ENCODE measurements around the gene MPV17L2. TPM values are rescaled to one million over a fixed set of nuclear protein-coding genes. Genes with fewer than 3 reads are reported as not detected.

The MPV17L2 gene
- total and polyA plus RNA-seq, 10 of the 15 experiments (the other 5 are each of a cell fraction or from before 2014, with no cell fraction given) = 5.1 to 57.2 (median 22.9) TPM

DNA sequence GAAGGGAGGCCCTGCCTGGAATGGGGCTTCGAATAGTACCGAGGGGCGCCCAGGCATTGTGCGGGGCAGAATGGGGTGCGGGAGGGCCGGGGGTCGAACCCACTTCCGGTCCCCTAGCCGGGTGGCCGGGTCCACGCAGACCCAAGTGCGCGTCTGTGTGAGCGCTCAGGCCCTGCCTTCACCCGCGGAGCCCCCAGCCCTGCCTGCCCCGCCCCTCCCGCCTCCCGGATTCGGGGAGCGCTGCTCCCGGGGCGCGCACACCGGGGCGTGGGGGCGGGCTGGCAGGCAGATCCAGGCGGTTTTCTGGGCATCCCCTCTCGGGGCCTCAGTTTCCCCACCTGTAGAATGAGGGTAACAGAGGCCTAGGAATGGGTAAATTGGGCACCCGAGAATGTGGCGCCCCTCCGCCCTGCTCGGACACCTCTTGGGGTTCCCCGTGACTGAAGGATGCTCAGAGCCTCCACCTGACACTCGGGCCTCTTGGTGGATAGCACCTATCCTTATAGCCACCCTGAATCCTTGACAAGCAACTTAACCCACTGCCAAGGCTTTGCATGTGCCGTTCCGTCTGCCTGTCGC, 39.4 kb upstream of the MPV17L2 start:
- RAD21 ChIA-PET (ENCODE audit: unreplicated experiment) = no interaction called here
- POLR2A ChIA-PET = no interaction called here
- TF ChIP-seq DPF2 (IDR thresholded peaks at IDR 0.05) = 0 out of 2 replicates have a peak, but pooled peaks have one; percentile 13
- TF ChIP-seq CEBPB (IDR thresholded peaks at IDR 0.05; ENCODE audit: borderline replicate concordance in 1 of 2, low read depth in 2 of 2, low read length in 2 of 2) = no peak
- peak; percentile 68; the same call in 1 of the 2 replicates for TF ChIP-seq ZSCAN29 (IDR thresholded peaks at IDR 0.05)
- no peak for TF ChIP-seq RAD51 (IDR thresholded peaks at IDR 0.05)
- TF ChIP-seq, protein P1, sequence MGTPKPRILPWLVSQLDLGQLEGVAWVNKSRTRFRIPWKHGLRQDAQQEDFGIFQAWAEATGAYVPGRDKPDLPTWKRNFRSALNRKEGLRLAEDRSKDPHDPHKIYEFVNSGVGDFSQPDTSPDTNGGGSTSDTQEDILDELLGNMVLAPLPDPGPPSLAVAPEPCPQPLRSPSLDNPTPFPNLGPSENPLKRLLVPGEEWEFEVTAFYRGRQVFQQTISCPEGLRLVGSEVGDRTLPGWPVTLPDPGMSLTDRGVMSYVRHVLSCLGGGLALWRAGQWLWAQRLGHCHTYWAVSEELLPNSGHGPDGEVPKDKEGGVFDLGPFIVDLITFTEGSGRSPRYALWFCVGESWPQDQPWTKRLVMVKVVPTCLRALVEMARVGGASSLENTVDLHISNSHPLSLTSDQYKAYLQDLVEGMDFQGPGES (IDR thresholded peaks at IDR 0.05) = no peak
- TF ChIP-seq, protein P2, sequence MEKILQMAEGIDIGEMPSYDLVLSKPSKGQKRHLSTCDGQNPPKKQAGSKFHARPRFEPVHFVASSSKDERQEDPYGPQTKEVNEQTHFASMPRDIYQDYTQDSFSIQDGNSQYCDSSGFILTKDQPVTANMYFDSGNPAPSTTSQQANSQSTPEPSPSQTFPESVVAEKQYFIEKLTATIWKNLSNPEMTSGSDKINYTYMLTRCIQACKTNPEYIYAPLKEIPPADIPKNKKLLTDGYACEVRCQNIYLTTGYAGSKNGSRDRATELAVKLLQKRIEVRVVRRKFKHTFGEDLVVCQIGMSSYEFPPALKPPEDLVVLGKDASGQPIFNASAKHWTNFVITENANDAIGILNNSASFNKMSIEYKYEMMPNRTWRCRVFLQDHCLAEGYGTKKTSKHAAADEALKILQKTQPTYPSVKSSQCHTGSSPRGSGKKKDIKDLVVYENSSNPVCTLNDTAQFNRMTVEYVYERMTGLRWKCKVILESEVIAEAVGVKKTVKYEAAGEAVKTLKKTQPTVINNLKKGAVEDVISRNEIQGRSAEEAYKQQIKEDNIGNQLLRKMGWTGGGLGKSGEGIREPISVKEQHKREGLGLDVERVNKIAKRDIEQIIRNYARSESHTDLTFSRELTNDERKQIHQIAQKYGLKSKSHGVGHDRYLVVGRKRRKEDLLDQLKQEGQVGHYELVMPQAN (conservative IDR thresholded peaks at IDR 0.05) = 0 out of 2 replicates have a peak, but pooled peaks have one; percentile 9
- 0 out of 2 replicates have a peak, but pooled peaks have one; percentile 25 for TF ChIP-seq NR2F1 (conservative IDR thresholded peaks at IDR 0.05)
- no peak for TF ChIP-seq KDM1A (IDR thresholded peaks at IDR 0.05; ENCODE audit: borderline replicate concordance)
- 0 out of 2 replicates have a peak, but pooled peaks have one; percentile 9 for TF ChIP-seq RB1 (IDR thresholded peaks at IDR 0.05; ENCODE audit: borderline replicate concordance)
- TF ChIP-seq BRCA1 (IDR thresholded peaks at IDR 0.05; ENCODE audit: low read depth, low read length) = no peak
- peak in 1 of 2 experiments; percentile 10; a peak in 1 of 3 replicates for TF ChIP-seq EGR1 (IDR thresholded peaks at IDR 0.05; ENCODE audit: borderline replicate concordance in 1 of 2, low read depth in 2 of 2, low read length in 2 of 2)
- TF ChIP-seq, protein P3, sequence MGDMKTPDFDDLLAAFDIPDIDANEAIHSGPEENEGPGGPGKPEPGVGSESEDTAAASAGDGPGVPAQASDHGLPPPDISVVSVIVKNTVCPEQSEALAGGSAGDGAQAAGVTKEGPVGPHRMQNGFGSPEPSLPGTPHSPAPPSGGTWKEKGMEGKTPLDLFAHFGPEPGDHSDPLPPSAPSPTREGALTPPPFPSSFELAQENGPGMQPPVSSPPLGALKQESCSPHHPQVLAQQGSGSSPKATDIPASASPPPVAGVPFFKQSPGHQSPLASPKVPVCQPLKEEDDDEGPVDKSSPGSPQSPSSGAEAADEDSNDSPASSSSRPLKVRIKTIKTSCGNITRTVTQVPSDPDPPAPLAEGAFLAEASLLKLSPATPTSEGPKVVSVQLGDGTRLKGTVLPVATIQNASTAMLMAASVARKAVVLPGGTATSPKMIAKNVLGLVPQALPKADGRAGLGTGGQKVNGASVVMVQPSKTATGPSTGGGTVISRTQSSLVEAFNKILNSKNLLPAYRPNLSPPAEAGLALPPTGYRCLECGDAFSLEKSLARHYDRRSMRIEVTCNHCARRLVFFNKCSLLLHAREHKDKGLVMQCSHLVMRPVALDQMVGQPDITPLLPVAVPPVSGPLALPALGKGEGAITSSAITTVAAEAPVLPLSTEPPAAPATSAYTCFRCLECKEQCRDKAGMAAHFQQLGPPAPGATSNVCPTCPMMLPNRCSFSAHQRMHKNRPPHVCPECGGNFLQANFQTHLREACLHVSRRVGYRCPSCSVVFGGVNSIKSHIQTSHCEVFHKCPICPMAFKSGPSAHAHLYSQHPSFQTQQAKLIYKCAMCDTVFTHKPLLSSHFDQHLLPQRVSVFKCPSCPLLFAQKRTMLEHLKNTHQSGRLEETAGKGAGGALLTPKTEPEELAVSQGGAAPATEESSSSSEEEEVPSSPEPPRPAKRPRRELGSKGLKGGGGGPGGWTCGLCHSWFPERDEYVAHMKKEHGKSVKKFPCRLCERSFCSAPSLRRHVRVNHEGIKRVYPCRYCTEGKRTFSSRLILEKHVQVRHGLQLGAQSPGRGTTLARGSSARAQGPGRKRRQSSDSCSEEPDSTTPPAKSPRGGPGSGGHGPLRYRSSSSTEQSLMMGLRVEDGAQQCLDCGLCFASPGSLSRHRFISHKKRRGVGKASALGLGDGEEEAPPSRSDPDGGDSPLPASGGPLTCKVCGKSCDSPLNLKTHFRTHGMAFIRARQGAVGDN (IDR thresholded peaks at IDR 0.05) = no peak
- TF ChIP-seq, protein P4, sequence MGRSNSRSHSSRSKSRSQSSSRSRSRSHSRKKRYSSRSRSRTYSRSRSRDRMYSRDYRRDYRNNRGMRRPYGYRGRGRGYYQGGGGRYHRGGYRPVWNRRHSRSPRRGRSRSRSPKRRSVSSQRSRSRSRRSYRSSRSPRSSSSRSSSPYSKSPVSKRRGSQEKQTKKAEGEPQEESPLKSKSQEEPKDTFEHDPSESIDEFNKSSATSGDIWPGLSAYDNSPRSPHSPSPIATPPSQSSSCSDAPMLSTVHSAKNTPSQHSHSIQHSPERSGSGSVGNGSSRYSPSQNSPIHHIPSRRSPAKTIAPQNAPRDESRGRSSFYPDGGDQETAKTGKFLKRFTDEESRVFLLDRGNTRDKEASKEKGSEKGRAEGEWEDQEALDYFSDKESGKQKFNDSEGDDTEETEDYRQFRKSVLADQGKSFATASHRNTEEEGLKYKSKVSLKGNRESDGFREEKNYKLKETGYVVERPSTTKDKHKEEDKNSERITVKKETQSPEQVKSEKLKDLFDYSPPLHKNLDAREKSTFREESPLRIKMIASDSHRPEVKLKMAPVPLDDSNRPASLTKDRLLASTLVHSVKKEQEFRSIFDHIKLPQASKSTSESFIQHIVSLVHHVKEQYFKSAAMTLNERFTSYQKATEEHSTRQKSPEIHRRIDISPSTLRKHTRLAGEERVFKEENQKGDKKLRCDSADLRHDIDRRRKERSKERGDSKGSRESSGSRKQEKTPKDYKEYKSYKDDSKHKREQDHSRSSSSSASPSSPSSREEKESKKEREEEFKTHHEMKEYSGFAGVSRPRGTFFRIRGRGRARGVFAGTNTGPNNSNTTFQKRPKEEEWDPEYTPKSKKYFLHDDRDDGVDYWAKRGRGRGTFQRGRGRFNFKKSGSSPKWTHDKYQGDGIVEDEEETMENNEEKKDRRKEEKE (IDR thresholded peaks at IDR 0.05) = no peak

More for the DNA sequence above, 39.4 kb upstream of the MPV17L2 start:
- no peaks in the 10 kb centered on the region for H4K20me1 ChIP-seq (ENCODE audit: control insufficient read depth, insufficient read depth)
- intact Hi-C loops (cut with micrococcal nuclease; ENCODE audit: unreplicated experiment) (loop anchor here (2.0 kb wide), 1 partner anchor 19 kb away; the partner anchor contains the start of gene IFI30), in situ Hi-C loops (cut with MboI) (no loop called here)
- peaks cover 11% of the 10 kb centered on the region for H3K79me2 ChIP-seq (ENCODE audit: control insufficient read depth, insufficient read depth, low read length)
- DNase-seq (ENCODE audit: low read depth, low spot score) = no peak
- WGBS (ENCODE audit: insufficient coverage, insufficient replicate concordance, low lambda C conversion rate, missing lambda C conversion rate) = 10% methylated on average over 37 of the region's 38 CpGs
- peak overlapping the region; percentile 79 for H3K9ac ChIP-seq (ENCODE audit: control insufficient read depth, insufficient read depth, low read length)
- H3K27ac ChIP-seq (ENCODE audit: control insufficient read depth, insufficient read depth) = peak overlapping the region; percentile 63
- H3K9me3 ChIP-seq (replicated peaks; ENCODE audit: control insufficient read depth, insufficient read depth, low read length) = no peaks in the 10 kb centered on the region
- BruUV-seq (replicated peaks) = TSS peak; percentile 30
- ChIA-PET CTCF (interaction anchor here (0.9 to 1.0 kb wide), 2 partner anchors 41 to 43 kb away, joined by 3 to 6 read pairs; no protein-coding TSS in a partner anchor), SMC1A (ENCODE audit: uncharacterized antibody, unreplicated experiment) (interaction anchor here (0.9 kb wide), 1 partner anchor 17 kb away, joined by 3 read pairs; no protein-coding TSS in a partner anchor)
- peak overlapping the region; percentile 84 for H3K4me3 ChIP-seq
- peaks cover 2 to 6% of the 10 kb centered on the region in 2 experiments; a peak in 3 of 4 replicates for H3K36me3 ChIP-seq (ENCODE audit: control insufficient read depth in 2 of 2, insufficient read depth in 2 of 2, low read length in 1 of 2)
- H3K4me2 ChIP-seq (ENCODE audit: control insufficient read depth, insufficient read depth) = peak overlapping the region; percentile 99
- H3K27me3 ChIP-seq (replicated peaks in 1 of 2; ENCODE audit: control insufficient read depth in 2 of 2, insufficient read depth in 2 of 2, low read length in 1 of 2) = no peaks in the 10 kb centered on the region
- FAIRE-seq = peak; percentile 65
- ATAC-seq = 0 out of 3 replicates have a peak, but pooled peaks have one; percentile 1
- peak overlapping the region; percentile 74 for H2AFZ ChIP-seq (ENCODE audit: control insufficient read depth, low read depth, low read length)
- peaks cover 15% of the 10 kb centered on the region for H3K4me1 ChIP-seq (ENCODE audit: control insufficient read depth, insufficient read depth, low read length)

Measured in GM12878 (cell line).